DMS 273 treated with DMSO at 0.1 percent for 48 hours (cell line): ENCODE data around the gene CKLF.
"Not testable (repeated sequence)": the region's sequence is repeated elsewhere in the genome, so short reads cannot be mapped to it uniquely, and the experiment has no call there.

Experiments
- DNase-seq: peaks from one replicate; lab custom pipeline; 2025; lab: John Stamatoyannopoulos, UW

Gene CKLF, protein sequence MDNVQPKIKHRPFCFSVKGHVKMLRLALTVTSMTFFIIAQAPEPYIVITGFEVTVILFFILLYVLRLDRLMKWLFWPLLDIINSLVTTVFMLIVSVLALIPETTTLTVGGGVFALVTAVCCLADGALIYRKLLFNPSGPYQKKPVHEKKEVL

DNA sequence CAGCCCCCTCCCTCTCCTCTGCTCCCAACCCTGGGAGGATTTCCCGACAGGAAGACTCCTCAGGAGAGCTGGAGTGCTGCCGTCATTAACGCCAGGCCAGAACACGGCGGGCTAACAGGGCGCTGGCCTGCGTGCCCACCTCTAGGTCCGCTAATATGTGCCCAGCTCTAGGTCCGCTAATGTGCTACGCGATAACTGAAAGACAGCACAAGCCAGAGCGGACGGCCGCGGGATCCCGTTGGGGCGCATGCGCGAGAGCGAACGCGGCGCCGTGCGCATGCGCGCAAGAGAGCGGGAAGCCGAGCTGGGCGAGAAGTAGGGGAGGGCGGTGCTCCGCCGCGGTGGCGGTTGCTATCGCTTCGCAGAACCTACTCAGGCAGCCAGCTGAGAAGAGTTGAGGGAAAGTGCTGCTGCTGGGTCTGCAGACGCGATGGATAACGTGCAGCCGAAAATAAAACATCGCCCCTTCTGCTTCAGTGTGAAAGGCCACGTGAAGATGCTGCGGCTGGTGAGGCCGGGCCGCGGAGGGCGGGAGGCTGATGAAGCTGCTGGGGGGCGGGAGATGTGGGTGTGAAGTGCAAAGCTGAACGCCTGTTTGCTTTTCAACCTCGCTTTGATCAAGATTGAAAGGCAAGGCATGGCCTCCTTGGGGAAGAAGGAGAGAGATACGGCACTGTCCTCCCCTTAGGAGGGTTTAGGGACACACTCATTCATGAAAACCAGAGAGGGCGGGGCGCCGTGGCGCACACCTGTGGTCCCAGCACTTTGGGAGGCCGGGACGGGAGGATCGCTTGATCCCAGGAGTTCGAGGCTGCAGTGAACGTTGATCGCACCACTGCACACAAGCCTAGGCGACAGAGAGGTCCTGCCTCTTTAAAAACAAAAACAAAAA lies at the start of gene CKLF:
CKLF (plus strand) TSS at position 291 of the 892 bp plus-strand sequence; CDS start at position 431, 140 bp downstream.
- DNase-seq: peak; percentile 48

DNA sequence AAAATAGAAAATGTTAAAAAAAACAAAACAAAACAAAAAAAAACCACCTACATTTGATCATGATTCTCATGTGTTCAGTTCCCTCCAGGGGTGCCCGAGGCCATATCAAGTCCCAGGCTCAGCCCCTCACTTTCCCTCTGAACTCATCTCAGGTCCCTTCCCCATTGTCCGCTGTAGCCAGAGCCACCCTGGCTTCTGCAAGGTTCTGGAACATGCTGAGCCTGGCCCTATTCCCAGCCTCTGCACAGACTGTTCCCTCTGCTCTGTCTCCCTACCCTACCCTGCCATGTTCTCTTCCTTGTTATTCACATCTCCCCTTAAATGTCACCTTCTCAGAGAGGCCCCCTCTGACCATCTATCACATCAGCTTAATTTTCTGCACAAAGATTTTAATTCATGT lies 49.3 kb upstream of the CKLF start:
- DNase-seq: no peak

DNA sequence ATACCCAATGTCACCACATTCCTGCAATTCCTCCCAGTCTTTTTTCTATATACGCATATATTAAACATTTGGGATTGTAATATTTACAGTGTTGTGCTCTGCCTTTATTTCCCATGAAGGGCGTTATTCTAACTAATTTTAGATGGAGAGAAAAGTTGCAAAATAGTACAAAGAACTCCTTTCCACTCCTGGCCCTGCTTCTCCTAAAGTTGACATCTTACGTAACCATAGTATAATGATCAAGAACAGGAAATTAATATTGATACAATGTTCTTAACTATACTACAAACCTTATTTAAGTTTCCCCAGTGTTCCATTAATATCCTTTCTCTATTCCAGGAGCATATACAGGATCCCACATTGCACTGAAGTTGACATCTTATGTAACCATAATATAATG lies 48.8 kb upstream of the CKLF start:
- no peak for DNase-seq

DNA sequence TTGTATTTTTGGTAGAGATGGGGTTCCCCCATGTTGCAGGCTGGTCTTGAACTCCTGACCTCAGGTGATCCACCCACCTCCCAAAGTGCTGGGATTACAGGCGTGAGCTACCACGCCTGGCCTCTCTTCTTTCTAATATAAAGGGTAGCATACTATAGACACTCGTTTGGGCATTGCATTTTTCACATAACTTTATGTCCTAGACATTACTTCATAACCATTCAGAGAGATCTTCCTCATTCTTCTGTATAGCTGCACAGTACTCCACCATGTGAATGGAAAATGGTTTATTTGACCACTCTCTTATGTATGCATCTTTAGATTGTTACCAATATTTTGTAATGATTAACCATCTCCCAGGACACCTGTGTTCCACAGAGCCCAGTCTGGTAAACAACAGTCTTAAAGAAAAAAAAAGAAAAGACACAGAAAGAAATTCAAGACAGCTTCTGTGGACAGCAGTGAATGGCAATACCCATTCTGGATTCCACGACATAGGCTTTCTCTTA lies 44.6 kb upstream of the CKLF start:
- DNase-seq: no peak

DNA sequence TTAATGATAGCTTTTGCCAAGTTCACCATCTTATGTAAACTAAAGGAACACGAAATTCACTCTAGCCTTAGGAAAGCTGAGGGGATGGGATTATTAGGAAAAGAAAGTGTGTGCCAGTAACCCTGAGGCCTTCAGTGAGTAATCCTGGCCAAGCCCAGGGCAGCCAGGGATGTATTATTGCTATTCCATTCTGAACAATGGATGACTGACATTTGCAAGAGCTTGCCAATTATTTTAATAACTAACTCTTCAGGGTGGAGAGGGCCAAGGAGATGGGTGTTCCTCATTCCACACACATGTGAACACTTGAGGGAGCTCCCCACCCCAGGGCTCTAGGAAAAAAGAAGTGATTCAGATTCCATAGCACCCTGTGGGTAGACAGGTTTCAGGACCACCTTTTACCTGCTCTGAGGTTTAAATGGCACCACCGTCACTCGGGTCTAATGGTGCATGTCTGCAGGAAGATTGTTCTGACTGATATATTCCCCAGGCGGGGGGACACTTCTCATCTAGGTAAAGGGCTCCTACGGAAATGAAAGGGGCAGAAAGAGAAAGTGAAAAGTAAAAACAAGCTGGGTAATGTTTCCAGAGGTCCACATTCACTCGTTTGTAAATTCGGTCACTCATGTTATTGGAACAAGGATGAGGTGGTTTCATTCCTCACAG lies 44.0 kb upstream of the CKLF start:
- no peak for DNase-seq

DNA sequence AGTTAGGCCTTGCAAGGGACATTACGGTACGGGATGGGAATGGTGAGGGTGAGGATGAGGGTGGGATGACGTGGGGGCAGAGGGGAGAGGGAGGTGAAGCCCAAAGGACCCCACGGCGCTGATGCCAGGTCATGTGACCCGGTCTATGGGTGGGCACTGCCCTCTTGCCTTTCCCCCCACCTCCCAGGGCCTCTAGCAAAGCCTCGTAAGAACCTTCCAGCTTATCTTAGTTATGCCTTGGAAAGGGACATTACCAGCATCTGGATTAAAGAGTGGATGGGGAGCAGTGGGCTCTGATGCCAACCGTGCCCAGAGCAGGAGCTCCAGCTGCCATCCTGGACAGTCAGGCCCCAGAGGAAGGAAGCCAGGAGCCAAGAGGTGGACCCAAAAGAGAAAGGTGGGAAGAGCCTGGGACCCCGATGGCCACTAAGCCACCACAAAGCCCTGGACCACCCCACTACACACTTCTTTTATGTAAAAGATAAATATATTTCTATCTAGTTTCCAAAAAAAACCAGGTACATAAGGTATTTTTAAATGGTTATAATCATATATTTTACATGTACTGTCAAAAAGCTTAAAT lies 43.4 kb upstream of the CKLF start:
- no peak for DNase-seq

DNA sequence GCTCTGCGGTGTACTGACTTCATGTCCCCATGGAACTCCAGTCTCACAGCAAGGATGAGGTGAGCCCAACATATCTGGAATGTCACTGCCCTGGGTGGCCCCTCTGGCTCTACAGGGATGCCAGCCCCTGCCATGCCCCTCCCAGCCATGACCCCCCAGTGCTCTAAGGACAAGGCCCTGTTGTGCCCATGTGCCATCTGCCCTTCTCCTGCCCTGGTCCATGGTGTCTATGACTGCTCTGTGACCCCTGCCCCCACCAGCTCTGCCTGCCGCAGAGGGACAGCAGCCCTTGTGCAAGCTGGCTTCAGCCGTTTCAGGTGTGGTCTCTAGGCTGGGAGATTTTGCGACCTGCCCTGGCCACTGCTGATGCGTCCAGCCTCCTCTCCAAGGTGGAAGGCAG lies 42.8 kb upstream of the CKLF start:
- DNase-seq: no peak

DNA sequence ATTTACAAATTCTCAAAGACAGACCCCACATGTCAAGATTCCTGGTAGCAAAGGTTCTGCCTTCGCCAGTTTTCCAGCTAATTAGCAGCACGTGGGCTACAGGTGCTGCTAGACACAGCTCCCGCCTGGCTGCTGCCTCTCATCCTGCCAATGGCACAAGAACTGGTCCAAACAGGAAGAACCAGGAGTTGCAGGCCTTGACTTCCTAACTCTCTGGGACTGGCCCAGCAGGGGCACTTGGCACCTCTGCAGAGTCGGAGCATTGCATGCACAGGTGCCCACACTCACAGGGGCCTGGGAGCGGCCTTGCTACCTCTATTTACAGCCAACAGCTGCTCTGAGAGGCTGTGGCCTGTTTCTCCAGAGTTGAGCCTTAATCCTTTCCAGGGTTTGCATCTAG lies 42.1 kb upstream of the CKLF start:
- no peak for DNase-seq

DNA sequence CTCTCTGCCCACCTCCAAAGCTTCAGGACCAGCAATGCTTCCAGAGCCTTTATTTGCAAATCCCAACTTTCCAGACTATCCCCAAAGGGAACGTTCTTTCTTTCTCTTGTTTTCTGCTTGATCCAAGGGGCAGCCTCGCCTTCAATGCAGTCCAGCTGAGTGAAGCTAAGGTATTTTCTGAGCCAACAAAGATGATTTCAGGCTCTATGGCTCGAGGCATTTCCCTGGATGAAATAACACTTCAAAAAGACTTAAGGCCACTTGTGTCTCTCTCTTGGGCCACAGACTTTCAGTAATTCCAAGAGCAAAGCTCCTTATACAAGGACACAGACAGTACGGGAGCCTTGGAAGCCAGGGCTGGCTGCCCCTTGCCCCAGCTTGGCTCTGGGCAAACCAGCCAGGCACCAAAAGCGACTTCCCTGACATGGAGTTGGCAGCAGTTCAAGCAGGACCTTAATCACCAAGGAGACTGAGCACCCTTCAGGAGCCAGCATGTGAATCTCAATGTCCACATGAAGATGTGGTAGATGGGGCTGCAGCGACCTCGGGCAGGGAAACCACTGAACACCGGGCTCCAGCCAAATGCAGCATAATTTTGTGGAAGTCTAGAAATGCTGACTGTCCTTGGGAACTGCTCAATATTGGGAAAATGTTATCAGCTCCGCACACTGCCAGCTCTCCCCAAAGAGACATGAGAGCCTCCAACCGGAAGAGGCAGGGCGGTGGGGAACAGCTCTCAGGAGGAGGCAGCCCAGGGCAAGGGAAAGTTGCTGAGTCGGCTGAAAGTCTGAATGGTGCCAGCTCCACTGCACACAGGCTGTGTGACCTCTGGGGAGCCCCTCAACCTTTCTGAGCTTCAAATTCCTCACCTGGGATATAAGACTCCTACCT lies 41.4 kb upstream of the CKLF start:
- no peak for DNase-seq

DNA sequence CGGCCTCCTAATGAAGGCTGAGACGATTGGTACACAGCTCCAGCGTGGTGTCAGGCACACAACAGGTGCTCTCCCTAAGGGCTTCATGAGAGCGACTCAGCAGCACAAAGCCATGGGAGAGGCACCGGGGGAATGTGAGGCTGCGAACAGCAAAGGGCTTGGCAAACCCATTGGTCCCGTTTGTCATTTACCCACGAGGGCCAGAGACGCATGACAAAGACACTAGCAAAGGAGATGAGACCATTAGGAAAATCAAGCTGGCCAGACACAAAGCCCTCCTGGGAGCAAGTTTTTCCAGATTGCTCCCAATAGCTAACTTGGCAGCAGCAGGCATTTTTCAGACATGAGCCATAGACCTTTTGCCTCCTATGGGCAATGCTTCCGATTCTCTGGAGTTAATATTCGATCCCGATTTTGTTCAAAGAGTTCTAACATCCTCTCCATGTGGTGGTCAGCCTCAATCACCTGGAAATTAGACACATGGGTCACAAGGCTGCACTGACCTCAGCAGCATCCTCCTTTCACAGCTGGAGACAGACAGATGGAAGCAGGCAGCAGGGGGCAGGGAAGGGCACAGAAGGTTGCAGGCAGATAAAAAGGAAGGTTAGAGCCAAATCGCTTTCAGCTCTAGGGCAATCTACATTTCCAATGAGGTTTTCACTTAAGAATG lies 40.6 kb upstream of the CKLF start:
- DNase-seq: peak; percentile 69

DNA sequence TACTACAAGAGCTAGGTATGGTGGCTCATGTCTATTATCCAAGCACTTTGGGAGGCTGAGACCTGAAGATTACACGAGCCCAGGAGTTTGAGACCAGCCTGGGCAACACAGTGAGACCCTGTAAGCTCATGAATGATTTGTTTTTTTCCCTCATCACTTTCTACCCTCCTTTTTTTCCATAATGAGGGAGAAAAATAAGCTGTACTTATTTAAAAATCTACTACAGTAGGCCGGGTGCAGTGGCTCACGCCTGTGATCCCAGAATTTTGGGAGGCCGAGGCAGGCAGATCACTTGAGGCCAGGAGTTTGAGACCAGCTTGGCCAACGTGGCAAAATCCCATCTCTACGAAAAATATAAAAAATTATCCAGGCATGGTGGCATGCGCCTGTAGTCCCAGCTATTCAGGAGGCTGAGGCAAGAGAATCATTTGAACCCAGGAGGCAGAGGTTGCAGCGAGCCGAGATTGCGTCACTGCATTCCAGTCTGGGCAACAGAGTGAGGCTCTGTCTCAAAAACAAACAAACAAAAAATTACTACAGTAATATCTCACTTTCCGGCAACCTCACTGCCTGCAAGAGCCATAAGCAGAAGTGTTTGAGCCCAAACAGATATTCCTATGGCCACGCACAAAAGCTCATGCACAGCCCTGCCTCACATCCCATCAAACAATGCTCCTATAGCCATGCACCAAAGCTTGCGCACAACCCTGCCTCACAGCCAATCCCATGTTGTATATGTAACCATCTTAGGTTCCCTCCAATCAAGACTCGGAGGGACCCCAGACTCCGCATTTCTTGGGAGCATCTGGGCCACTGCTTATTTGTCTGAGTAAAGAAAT lies 39.9 kb upstream of the CKLF start:
- no peak for DNase-seq

DNA sequence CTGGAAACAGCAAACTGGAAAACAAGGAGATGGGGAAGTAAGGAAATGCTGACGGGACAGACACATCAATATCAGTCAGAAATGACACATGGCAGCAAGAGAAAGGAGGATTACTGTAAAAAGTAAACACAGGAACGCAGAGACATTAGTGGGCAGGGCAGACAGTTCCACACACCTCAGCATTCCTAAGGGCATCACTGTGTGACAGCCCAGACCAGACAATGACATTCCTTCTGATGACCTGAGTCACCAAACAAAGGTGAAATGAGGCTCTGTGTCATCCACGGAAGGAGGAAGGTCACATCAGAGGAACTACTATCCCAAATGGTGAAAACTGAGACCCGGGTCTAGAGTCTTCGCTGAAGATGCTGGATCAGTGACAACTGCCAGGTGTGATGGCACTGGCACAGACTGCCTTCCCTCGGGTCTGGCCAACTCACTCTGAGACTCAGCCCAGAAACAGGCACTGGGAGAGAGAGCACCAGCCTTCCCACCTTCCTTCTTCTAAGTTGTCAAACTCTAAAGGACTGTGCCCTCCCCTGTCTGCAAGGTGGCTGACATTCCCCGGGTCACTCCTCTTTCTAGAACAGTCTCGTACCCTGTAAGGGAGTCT lies 39.2 kb upstream of the CKLF start:
- no peak for DNase-seq

DNA sequence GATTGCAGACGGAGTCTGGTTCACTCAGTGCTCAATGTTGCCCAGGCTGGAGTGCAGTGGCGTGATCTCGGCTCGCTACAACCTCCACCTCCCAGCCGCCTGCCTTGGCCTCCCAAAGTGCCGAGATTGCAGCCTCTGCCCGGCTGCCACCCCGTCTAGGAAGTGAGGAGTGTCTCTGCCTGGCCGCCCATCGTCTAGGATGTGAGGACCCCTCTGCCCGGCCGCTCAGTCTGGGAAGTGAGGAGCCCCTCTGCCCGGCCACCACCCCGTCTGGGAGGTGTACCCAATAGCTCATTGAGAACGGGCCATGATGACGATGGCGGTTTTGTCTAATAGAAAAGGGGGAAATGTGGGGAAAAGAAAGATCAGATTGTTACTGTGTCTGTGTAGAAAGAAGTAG lies 38.0 kb upstream of the CKLF start:
- not testable (repeated sequence) for DNase-seq

DNA sequence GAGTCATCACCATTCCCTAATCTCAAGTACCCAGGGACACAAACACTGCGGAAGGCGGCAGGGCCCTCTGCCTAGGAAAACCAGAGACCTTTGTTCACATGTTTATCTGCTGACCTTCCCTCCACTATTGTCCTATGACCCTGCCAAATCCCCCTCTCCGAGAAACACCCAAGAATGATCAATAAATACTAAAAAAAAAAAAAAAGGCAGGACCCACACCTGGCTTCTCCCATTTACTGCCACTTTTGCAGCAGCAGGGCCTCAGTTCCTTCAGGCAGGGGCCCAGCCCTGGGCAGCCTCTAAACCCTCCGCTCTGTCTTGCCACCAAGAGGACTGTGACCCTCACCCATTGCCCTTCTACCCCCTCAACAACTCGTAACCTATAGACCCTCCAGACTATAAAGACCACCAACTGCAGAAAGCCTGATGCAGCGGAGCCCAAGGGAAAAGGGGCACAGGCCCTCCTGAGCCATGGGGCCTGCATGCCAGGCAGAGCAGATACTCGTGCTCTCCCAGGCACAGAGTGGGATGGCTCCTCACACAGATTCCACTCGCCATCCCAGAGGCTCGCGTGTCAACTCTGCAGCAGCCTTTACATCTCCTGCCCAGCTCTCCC lies 37.3 kb upstream of the CKLF start:
- DNase-seq: not testable (repeated sequence)

DNA sequence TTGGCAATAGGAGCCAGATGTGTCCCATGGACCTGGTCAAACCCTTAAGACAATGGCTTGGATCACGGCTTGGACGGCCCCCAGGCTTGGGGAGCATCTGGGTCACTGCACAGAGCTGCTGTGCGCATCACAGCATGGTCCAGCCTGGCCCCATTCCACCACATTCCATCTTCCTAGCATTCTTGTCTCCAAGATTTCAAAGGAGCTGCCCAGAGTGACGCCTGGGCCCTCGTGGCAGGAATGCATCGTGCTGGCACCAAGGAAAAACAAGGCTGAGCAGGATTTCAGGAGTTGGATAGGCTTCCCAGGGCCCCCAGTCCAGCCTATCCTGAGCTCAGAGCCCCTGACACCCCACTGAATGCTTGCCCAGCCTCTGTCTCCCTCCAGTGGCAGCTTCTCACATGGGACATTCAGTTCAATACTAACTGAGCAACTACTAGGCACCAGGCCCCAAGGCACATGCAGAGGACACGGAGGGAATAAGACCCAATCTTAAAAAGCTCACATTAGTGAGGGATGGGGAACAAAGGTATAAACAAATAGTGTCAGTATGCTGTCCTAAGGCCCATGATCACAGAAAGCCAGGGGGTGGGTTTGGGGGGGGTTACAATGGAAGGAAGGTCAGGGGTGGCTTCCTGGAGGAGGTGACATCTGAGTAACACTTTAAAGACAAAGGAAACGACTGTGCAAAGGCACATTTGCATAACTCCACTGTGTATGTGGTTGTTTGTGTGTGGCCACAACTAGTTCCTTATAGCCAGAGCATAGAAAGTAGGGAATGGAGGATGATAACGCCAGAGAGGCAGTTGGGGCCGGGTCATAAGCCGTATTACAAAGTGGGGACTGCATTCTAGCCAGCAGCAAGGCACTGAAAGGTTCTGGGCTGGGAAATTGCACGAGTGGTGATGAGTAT lies 36.5 kb upstream of the CKLF start:
- no peak for DNase-seq

DNA sequence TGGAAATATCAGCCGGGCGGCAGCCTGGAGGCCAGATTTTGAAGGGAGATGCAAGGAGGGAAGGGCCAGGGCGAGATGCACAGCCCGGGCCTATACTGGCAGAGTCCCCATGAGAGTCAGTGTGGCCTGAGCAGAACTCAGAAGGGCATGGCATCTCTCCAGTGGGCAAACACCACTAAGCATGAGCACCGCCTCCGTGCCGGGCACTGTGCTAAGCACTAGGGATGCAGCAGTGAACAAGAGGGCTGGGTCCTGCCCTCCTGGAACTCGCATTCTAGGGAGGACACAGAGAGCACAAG lies 35.9 kb upstream of the CKLF start:
- DNase-seq: no peak

DNA sequence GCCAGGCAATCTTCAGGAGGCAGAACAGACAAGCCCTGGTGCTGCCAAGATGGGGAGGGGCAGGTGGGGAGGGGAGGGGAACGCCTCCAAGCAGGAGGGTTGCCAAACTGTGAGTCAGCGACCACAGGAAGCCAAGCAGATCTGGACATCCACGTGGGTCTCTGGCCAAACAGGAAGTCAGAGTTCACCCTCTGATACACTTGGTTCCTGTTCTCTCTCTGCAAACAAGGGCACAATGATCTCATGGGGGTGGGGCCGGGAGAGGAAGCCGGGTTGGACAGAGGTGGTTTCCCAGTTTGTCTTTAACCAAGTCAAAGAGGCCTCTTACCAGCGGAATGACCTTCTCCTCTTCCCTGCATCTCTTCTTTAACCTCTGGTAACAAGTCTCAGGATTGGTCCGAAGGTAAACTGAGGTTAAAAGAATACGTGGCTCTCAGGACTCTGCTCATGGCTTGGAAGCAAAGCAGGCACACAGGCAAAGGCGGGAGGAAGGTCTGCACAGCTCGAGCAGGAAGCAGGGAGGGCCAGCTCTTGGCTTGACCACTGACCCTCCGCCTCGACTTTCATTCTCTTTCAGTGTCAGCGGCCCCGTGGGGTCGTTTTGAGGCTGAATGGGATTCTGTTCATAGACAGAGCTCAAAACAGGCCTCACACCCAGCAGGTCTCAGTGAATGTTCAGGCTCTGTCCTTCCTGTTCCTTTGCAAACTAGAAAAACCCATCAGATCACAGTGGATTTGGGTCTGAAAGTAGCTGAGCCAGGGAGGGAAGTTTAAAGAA lies 35.4 kb upstream of the CKLF start:
- DNase-seq: peak; percentile 62
